ENCODE data around the gene HAUS5. TPM values are rescaled to one million over a fixed set of nuclear protein-coding genes. Genes with fewer than 3 reads are reported as not detected.

Gene HAUS5, protein sequence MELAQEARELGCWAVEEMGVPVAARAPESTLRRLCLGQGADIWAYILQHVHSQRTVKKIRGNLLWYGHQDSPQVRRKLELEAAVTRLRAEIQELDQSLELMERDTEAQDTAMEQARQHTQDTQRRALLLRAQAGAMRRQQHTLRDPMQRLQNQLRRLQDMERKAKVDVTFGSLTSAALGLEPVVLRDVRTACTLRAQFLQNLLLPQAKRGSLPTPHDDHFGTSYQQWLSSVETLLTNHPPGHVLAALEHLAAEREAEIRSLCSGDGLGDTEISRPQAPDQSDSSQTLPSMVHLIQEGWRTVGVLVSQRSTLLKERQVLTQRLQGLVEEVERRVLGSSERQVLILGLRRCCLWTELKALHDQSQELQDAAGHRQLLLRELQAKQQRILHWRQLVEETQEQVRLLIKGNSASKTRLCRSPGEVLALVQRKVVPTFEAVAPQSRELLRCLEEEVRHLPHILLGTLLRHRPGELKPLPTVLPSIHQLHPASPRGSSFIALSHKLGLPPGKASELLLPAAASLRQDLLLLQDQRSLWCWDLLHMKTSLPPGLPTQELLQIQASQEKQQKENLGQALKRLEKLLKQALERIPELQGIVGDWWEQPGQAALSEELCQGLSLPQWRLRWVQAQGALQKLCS
- total RNA-seq (10 to 100 TPM; 12.1 to 12.7 TPM), polyA plus RNA-seq (ENCODE audit: insufficient read length in 6 of 6) (10 to 100 TPM; 22.5 to 32.7 (median 26.7) TPM)
- long read RNA-seq, donor 1, partial matches to known transcripts = 0 of 8 reads
- long read RNA-seq, donor 1, other reads (novel, unspliced or antisense) = 0 of 8 reads
- long read RNA-seq, donor 2, full-length matches to known transcripts = 11 of 17 reads
- long read RNA-seq, donor 2, partial matches to known transcripts = 6 of 17 reads
- long read RNA-seq, donor 2, other reads (novel, unspliced or antisense) = 0 of 17 reads
- long read RNA-seq, donor 3, full-length matches to known transcripts = 8 of 8 reads
- long read RNA-seq, donor 3, partial matches to known transcripts = 0 of 8 reads
- long read RNA-seq, donor 3, other reads (novel, unspliced or antisense) = 0 of 8 reads
- long read RNA-seq, donor 4, full-length matches to known transcripts = 3 of 6 reads
- long read RNA-seq, donor 4, partial matches to known transcripts = 3 of 6 reads
- long read RNA-seq, donor 4, other reads (novel, unspliced or antisense) = 0 of 6 reads
- long read RNA-seq, donor 5, transcript HAUS5-204 (3 exons, 526 nt) = major isoform, 5 of 7 reads
- long read RNA-seq, donor 5, partial matches to known transcripts = 0 of 7 reads
- long read RNA-seq, donor 5, other reads (novel, unspliced or antisense) = 0 of 7 reads
- long read RNA-seq, donor 6, full-length matches to known transcripts = 6 of 6 reads
- long read RNA-seq, donor 6, partial matches to known transcripts = 0 of 6 reads
- long read RNA-seq, donor 6, other reads (novel, unspliced or antisense) = 0 of 6 reads
- long read RNA-seq, donor 7, full-length matches to known transcripts = 6 of 6 reads
- long read RNA-seq, donor 7, partial matches to known transcripts = 0 of 6 reads
- long read RNA-seq, donor 7, other reads (novel, unspliced or antisense) = 0 of 6 reads
- long read RNA-seq, donor 8, partial matches to known transcripts = 0 of 5 reads
- long read RNA-seq, donor 8, other reads (novel, unspliced or antisense) = 0 of 5 reads
- long read RNA-seq, donor 9 = 0 reads
- long read RNA-seq, donor 10, full-length matches to known transcripts = 5 of 7 reads
- long read RNA-seq, donor 10, partial matches to known transcripts = 0 of 7 reads
- long read RNA-seq, donor 10, other reads (novel, unspliced or antisense) = 2 of 7 reads
- long read RNA-seq, donor 11 = 0 reads
- long read RNA-seq, donor 12, full-length matches to known transcripts = 6 of 6 reads
- long read RNA-seq, donor 12, partial matches to known transcripts = 0 of 6 reads
- long read RNA-seq, donor 12, other reads (novel, unspliced or antisense) = 0 of 6 reads

GRCh38 chr19:35612559-35613321, at the start of gene HAUS5:
HAUS5 (plus strand) TSS chr19:35612735; CDS start chr19:35612795, 60 bp downstream.
- H3K27ac ChIP-seq = peak within 1 kb of the TSS; percentile 33 to 60
- H3K4me1 ChIP-seq = peaks cover 4 to 10% of the 10 kb centered on the region in 2 donors
- no peaks in the 10 kb centered on the region for H3K27me3 ChIP-seq
- intact Hi-C loops (cut with DNase I) = no loop called here
- peaks cover 0 to 6% of the 10 kb centered on the region in 2 donors for H3K9me3 ChIP-seq
- TF ChIP-seq, protein P1, sequence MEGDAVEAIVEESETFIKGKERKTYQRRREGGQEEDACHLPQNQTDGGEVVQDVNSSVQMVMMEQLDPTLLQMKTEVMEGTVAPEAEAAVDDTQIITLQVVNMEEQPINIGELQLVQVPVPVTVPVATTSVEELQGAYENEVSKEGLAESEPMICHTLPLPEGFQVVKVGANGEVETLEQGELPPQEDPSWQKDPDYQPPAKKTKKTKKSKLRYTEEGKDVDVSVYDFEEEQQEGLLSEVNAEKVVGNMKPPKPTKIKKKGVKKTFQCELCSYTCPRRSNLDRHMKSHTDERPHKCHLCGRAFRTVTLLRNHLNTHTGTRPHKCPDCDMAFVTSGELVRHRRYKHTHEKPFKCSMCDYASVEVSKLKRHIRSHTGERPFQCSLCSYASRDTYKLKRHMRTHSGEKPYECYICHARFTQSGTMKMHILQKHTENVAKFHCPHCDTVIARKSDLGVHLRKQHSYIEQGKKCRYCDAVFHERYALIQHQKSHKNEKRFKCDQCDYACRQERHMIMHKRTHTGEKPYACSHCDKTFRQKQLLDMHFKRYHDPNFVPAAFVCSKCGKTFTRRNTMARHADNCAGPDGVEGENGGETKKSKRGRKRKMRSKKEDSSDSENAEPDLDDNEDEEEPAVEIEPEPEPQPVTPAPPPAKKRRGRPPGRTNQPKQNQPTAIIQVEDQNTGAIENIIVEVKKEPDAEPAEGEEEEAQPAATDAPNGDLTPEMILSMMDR (IDR thresholded peaks at IDR 0.05) = no peak
- H3K36me3 ChIP-seq = peaks cover 0 to 22% of the 10 kb centered on the region in 2 donors
- DNase-seq = peak; percentile 91 to 97 (median 95)
- H3K4me3 ChIP-seq = peak within 1 kb of the TSS; percentile 74 to 93
- ATAC-seq = peak; percentile 96

GRCh38 chr19:35562776-35563175, 49.8 kb upstream of the HAUS5 start:
- TF ChIP-seq, protein P1 (IDR thresholded peaks at IDR 0.05) = no peak
- no peak for ATAC-seq
- DNase-seq = no peak
- intact Hi-C loops (cut with DNase I) = no loop called here
- H3K4me1 ChIP-seq = peaks cover 0 to 8% of the 10 kb centered on the region in 2 donors
- H3K9me3 ChIP-seq = no peaks in the 10 kb centered on the region
- no peaks in the 10 kb centered on the region for H3K36me3 ChIP-seq
- no peak overlapping the region for H3K27ac ChIP-seq
- peaks cover 13 to 75% of the 10 kb centered on the region in 2 donors for H3K27me3 ChIP-seq
- H3K4me3 ChIP-seq = no peak overlapping the region

DNA sequence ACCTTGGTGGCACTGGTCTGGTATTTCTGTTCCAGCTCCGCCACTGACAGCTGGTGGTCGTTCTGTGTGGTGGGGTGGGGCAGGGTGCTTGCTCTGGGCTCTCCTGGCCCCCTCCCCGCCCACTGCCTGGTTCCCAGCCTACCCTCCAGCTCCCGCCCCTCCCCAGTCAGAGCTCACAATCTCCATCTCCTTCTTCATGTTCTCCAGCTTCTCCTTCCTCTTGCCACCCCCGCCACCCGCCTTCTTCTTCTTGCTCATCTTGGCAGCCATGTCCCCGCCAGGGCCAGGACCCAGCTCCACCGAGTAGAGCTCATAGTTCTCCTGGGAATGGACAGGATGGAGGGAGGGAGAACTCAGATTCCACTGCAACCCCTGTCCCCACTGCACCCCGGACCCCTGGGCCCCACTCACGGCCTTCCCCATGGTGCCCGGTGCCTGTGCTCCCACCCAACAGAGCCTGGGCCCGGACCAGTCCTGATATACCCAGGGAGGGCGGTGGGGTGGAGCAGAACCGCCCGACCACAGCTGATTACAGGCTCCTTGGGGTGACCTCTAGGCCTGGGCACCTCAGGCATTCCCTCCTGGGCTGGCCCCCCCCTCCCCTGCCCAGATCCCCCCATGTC, 49.2 kb upstream of the HAUS5 start, which contains the start of gene ATP4A:
Gene ATP4A (minus strand): TSS at position 452 of the 623 bp plus-strand sequence. CDS start 29 bp downstream, at position 423.
- Histone ChIP-seq H3K27me3 (peaks cover 9 to 75% of the 10 kb centered on the region in 2 donors), H3K27ac (no peak within 1 kb of the TSS), H3K4me3 (no peak within 1 kb of the TSS), H3K4me1 (peaks cover 0 to 3% of the 10 kb centered on the region in 2 donors), H3K36me3 (no peaks in the 10 kb centered on the region), H3K9me3 (no peaks in the 10 kb centered on the region)
- TF ChIP-seq, protein P1 (IDR thresholded peaks at IDR 0.05) = no peak
- ATAC-seq (no peak), DNase-seq (no peak)
- intact Hi-C loops (cut with DNase I) = no loop called here
